ENCODE measurements around the gene FAM120A. TPM values are rescaled to one million over a fixed set of nuclear protein-coding genes. Genes with fewer than 3 reads are reported as not detected.
A peak's percentile ranks its signal among the peaks of the same experiment; 100 is the strongest.
"Not testable (repeated sequence)": the region's sequence is repeated elsewhere in the genome, so short reads cannot be mapped to it uniquely, and the experiment has no call there.

FAM120A gene
- total RNA-seq, 1 donor from 2014 or later, result 197 TPM

GRCh38 chr9:93509084-93509483 lies 57.6 kb downstream of the FAM120A start:
- no peak for DNase-seq (ENCODE audit: low spot score)

- no peak for DNase-seq (ENCODE audit: low spot score)
Observed at GRCh38 chr9:93510041-93510440, 58.6 kb downstream of the FAM120A start.

- peak; percentile 68 for DNase-seq (ENCODE audit: low spot score)
Observed at GRCh38 chr9:93511228-93511627, 59.7 kb downstream of the FAM120A start.

GRCh38 chr9:93512170-93512812 lies 60.8 kb downstream of the FAM120A start:
- DNase-seq (ENCODE audit: low spot score), result not testable (repeated sequence)

DNA sequence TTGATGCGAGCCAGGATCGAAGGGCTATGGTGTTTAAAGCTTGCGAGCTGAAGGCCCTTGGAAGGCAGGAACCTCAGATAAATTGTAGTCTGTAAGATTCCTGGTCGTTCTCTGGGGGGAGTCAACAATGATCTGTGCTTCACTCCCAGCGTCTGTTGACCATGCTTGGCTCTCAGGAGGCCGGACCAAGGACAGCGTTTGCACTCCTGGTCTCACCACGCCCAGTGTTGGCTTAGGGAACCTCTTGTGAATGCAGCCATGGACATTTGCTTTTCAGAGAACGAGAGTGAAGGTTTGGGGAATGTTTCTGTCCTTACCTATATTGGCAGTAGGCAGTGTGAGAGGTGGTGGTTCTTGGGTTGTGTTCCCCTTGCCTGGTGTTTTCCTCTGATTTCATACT lies 62.1 kb downstream of the FAM120A start:
- DNase-seq (ENCODE audit: low spot score), result no peak

- no peak for DNase-seq (ENCODE audit: low spot score)
Observed at GRCh38 chr9:93517331-93517730, 65.8 kb downstream of the FAM120A start.

DNA sequence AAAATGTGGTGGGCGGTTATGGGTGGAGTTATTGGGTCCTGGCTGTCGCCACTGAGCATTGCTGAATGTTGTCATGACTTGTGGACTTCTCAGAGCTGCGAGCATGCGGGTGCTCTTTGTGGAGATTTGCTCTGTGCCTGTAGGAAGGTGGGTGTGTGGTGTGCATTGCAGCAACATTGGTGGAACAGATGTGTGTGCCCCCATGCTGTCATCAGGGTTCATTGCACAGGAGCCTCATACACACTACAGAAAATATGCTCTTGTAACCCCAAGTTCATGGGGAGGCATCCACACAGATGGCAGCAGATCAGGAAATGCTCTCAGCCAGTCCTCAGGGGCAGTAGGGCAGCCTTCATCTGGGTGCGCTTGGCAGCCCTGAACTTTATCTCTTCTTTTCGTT lies 69.0 kb downstream of the FAM120A start:
- DNase-seq (ENCODE audit: low spot score), result no peak

DNA sequence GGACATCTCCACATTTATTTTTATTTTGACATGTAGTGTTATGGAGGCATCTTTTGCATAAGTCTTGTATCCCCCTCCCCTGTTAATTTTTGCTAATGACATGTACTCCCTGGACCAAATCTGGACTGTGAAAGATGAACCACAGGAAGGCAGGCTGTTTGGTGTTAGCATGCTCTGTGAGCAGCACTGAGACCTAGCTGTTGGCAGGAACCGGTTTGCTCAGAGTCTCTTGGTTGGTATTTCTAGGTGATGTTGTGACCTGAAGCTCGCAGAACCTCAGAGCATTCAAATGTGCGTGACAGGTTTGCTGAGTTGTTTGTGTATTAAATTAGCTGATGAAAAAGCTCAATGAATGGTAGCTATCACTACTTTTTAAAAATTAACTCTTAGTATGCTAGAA lies 71.3 kb downstream of the FAM120A start:
- no peak for DNase-seq (ENCODE audit: low spot score)

GRCh38 chr9:93523518-93524144 lies 72.1 kb downstream of the FAM120A start:
- DNase-seq (ENCODE audit: low spot score), result no peak

- DNase-seq (ENCODE audit: low spot score), result no peak
Observed at GRCh38 chr9:93525476-93525875, 74.0 kb downstream of the FAM120A start.

DNA sequence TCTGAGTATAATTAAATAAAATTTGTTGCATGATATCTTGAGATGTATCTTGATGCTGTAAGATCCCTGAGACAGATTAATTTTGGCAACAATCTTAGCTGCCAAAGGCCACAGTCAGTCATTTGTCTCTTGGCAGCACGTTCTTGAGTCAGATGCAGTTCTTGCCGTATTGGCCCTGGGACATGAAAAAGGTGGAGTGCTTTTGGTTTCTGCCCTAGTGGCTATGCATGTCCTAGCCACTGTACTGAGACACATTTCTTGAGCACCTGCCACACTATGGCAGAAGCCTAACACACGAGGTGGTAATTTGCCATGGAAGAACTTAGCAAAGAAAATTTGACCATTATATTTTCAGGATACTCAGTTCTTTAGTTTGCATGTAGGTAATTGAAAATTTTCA lies 79.9 kb downstream of the FAM120A start:
- no peak for DNase-seq (ENCODE audit: low spot score)

DNA sequence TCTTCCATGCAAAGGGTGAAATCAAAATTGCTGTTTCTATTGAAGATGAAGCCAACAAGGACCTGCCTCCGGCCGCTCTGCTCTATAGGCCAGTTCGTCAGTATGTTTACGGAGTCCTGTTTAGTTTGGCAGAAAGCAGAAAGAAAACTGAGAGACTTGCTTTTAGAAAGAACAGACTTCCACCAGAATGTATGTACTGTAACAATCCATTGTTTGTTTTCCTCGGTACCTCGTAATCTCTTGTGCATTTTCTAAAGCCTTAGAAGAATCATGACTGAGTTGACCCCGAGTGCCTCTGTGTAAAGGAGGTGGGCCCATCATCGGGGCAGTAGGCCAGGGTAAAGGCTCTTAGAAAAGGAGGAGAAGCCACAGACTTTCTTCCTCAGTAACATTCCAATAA lies 80.7 kb downstream of the FAM120A start:
- no peak for DNase-seq (ENCODE audit: low spot score)

DNA sequence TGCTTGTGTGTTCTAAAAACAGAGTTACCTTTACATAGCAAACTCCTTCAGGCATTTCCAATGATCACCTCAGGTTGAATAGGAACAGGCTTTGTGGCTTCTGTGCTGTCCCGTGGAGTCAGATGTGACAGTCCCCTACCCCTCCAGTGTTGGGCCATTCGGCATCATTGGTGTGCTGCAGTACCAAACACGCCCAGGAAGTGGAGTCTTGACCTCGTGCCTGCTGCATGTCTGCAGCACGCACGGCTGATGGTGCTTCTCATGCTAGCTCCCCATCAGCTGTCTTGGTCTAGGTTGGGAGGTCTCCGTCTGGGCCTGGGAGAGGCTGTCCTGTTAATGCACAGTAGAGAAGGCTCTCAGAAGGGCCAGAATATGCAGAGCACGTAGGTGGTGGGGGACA lies 82.4 kb downstream of the FAM120A start:
- DNase-seq (ENCODE audit: low spot score), result no peak

DNA sequence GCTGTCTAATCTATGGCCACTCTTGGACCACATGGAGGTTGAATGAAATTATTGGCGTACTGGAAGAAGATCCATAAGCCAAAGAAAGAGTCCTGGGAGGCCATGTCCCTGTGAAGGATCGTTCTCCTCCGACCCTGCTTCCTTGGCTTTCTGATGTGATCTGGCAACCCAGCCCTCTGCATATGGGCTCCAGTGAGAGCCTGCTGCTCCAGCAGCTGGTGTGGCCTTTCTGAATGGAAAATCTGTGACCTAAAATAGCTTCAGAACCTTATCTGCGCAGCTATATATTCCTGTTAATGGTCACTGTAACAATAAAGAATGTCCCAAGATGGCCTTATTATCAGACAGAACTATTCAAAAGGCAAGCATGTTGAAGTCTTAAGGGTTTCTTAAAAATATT lies 84.7 kb downstream of the FAM120A start:
- no peak for DNase-seq (ENCODE audit: low spot score)

- DNase-seq (ENCODE audit: low spot score), result no peak
Observed at GRCh38 chr9:93536874-93537273, 85.4 kb downstream of the FAM120A start.

- DNase-seq (ENCODE audit: low spot score), result no peak
Observed at GRCh38 chr9:93540305-93540704, 88.8 kb downstream of the FAM120A start.

- no peak for DNase-seq (ENCODE audit: low spot score)
Observed at GRCh38 chr9:93541005-93541404, 89.5 kb downstream of the FAM120A start.

DNA sequence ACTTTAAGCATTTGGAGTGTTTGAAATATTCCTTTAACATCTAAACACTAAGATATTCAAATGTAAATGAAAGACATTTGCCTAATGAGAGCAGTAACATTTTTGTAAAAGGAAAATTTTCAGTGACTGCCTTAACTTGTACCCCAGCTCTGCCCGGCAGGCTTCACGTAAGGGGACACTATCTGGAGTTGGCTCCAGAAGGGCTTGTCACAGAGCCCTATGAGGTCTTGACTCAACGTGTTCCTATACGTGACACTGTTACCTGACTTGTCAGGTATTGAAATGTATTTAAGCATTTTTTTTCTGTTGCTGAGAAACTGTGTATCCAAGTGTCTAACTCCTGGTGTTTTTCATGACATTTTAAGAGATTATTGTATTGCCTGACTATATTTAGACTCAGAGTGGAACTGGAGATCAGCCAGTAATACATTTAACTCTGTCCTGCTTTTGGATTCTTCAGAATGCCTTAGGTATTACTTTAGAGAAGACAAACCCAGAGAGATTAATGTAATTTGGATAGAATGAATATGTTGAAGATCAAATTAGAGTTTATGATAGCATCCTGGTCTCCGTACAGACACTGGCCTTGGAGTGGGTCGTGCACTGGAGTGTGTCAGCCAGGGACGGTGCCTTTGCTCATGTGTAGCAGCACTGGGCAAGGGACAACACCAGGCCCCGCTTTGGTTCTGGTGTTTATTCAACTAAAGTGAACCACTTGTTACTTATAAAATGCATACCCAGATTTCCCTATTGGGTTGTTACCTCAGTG lies 90.3 kb downstream of the FAM120A start:
- DNase-seq (ENCODE audit: low spot score), result no peak

DNA sequence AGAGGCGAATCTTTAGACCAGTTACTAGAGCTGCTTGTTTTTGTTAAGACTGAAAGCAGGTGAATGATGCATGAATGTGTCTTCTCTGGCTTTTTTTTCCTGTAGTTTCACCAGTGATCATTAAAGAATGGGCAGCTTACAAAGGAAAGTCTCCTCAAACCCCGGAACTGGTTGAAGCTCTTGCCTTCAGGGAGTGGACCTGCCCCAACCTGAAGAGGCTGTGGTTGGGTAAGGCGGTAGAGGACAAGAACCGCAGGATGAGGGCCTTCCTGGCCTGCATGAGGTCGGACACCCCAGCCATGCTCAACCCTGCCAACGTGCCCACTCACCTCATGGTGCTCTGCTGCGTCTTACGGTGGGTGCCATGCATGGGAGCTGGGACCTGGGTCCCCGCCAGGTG lies 91.6 kb downstream of the FAM120A start:
- no peak for DNase-seq (ENCODE audit: low spot score)

GRCh38 chr9:93546356-93546755 lies 94.9 kb downstream of the FAM120A start:
- DNase-seq (ENCODE audit: low spot score), result no peak

DNA sequence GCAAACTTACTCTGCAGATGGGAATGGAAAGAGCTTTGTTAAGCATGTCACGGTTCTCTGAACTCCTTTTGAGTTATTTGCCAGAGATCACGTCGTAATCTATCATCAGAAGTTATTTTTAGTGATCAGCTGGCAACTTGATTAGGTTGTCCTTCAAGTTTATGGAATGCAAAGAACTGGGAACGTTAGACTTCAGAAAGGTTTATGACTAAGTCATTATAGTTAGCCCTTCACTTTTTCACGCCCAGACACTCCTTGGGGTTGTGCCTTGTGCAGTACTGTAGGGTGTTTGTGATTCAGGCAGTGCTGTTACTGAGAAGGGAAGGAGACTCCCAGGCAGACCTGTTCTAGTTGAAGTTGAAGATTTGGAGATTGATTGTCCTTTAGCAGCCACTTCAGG lies 98.1 kb downstream of the FAM120A start:
- no peak for DNase-seq (ENCODE audit: low spot score)

DNA sequence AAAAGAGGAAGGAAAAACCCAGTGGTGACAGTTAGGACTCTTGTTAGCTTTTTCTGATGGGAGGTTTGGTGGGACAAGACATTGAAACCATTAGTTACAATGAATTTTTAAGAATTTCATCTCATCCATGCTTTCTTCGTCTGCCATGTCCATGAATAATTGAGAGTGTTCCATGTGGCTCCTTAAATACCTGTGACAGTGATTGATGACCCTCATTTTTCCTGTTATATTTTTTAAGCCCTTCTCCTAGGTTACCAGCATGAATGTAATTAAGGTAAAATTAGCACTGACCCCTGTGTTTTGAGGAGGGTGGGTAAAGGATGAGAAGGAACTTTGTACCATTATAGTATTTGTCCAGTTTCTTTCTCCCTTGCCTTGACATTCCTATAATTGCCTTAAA lies 101.4 kb downstream of the FAM120A start:
- no peak for DNase-seq (ENCODE audit: low spot score)

GRCh38 chr9:93555370-93555769 lies 103.9 kb downstream of the FAM120A start:
- no peak for DNase-seq (ENCODE audit: low spot score)

All from ureter (tissue), 1 donor.